PC-9 (cell line): ENCODE data around the gene S100A4. TPM values are rescaled to one million over a fixed set of nuclear protein-coding genes. Genes with fewer than 3 reads are reported as not detected.
"Not testable (repeated sequence)": the region's sequence is repeated elsewhere in the genome, so short reads cannot be mapped to it uniquely, and the experiment has no call there.

ENCODE experiments used
- BruUV-seq: library from RNA; stranded (reverse); fragments of 400-500 nt; replicated peaks from 2 replicates; lab custom pipeline; 2021; lab: Mats Ljungman, UMichigan
- CTCF ChIA-PET: fragments of 300-600 bp; sonication (Branson Sonifier 250); formaldehyde crosslinking; loops from one replicate; lab custom pipeline; 2022; ENCODE audit warnings: antibody characterized with exemption; lab: Charles Lee
- POLR2A ChIA-PET: fragments of 300-600 bp; sonication (Branson Sonifier 250); formaldehyde crosslinking; loops from one replicate; lab custom pipeline; 2022; ENCODE audit warnings: antibody characterized with exemption; ENCODE audit not compliant: unreplicated experiment; lab: Charles Lee
- DNase-seq, 2 experiments: peaks; one replicate each; pipeline versions ENCODE4 v3.0.0 to v3.0.0-alpha.2; 2015 to 2022; ENCODE audit warnings: mixed read lengths in 1 of 2
- H2AFZ ChIP-seq: fragments of 200-600 bp; sonication (generic); 2 replicates; pipeline ENCODE4 v1.8.1; 2017; ENCODE audit warnings: antibody characterized with exemption
- H3F3A ChIP-seq: fragments of 200-600 bp; sonication (generic); 2 replicates; pipeline ENCODE4 v1.8.1; 2017; ENCODE audit warnings: antibody characterized with exemption, mild to moderate bottlenecking, low read depth; ENCODE audit not compliant: insufficient read depth
- H3K27ac ChIP-seq: fragments of 200-600 bp; sonication (generic); 2 replicates; pipeline ENCODE4 v1.6.1; 2016; ENCODE audit warnings: mixed run types
- H3K27me3 ChIP-seq: fragments of 200-600 bp; sonication (generic); 2 replicates; pipeline ENCODE4 v1.6.1; 2016; ENCODE audit warnings: low read depth, mixed run types; ENCODE audit not compliant: insufficient read depth
- H3K36me3 ChIP-seq: fragments of 200-600 bp; sonication (generic); 2 replicates; pipeline ENCODE4 v1.6.1; 2016; ENCODE audit warnings: low read depth, mixed run types
- H3K4me1 ChIP-seq: fragments of 200-600 bp; sonication (generic); replicated peaks from 2 replicates; pipeline ENCODE4 v1.6.1; 2016; ENCODE audit warnings: mixed run types; ENCODE audit not compliant: insufficient read depth
- H3K4me2 ChIP-seq: fragments of 200-600 bp; sonication (generic); 2 replicates; pipeline ENCODE4 v1.6.1; 2017; ENCODE audit warnings: mixed run types
- H3K4me3 ChIP-seq: fragments of 200-600 bp; sonication (generic); 2 replicates; pipeline ENCODE4 v1.6.1; 2016; ENCODE audit warnings: mixed run types
- H3K79me2 ChIP-seq: fragments of 200-600 bp; sonication (generic); 2 replicates; pipeline ENCODE4 v1.6.1; 2017; ENCODE audit warnings: low read depth, mixed run types
- H3K9me2 ChIP-seq: fragments of 200-600 bp; sonication (generic); 2 replicates; pipeline ENCODE4 v1.8.1; 2017; ENCODE audit warnings: mild to moderate bottlenecking; ENCODE audit not compliant: insufficient read depth
- H3K9me3 ChIP-seq: fragments of 200-600 bp; sonication (generic); 2 replicates; pipeline ENCODE4 v1.8.1; 2016; ENCODE audit warnings: low read depth; ENCODE audit not compliant: insufficient read depth
- H4K20me1 ChIP-seq: fragments of 200-600 bp; sonication (generic); 2 replicates; pipeline ENCODE4 v1.8.1; 2017; ENCODE audit not compliant: insufficient read depth
- CTCF ChIP-seq: fragments of 200-600 bp; sonication (generic); conservative IDR thresholded peaks from 2 replicates; pipeline ENCODE4 v1.6.1; 2017; ENCODE audit warnings: mixed run types, antibody characterized with exemption, mild to moderate bottlenecking, moderate library complexity
- EZH2 ChIP-seq: fragments of 200-600 bp; sonication (generic); IDR thresholded peaks from 2 replicates; pipeline ENCODE4 v1.8.0; 2017; ENCODE audit warnings: antibody characterized with exemption, low read depth
- intact Hi-C: fragments of 100-400 bp; cut with micrococcal nuclease; formaldehyde crosslinking; loops from one replicate; pipeline ENCODE4 v1.10.0; 2022; ENCODE audit not compliant: unreplicated experiment
- total RNA-seq: library from RNA; stranded (reverse); gene quantifications from 2 replicates; pipeline ENCODE4 v1.2.3, GENCODE V29; 2021

S100A4 gene
- total RNA-seq, 1 experiment from 2014 or later = 303 TPM

GRCh38 chr1:153526132-153526543, 19.5 kb downstream of the S100A4 start:
- BruUV-seq = no TSS peak
- Histone ChIP-seq H3F3A (peaks cover 27% of the 10 kb centered on the region; the same call in 1 of the 2 replicates), H3K36me3 (no peaks in the 10 kb centered on the region), H3K27me3 (no peaks in the 10 kb centered on the region), H2AFZ (no peak overlapping the region), H4K20me1 (no peaks in the 10 kb centered on the region), H3K9me2 (no peaks in the 10 kb centered on the region), H3K4me3 (no peak overlapping the region), H3K4me2 (no peak overlapping the region), H3K27ac (no peak overlapping the region), H3K79me2 (no peaks in the 10 kb centered on the region), H3K9me3 (no peaks in the 10 kb centered on the region), H3K4me1 (peaks cover 8% of the 10 kb centered on the region)
- intact Hi-C loops = no loop called here
- TF ChIP-seq EZH2 = no peak
- no peak for TF ChIP-seq CTCF
- no peak for DNase-seq
- ChIA-PET CTCF (no interaction called here), POLR2A (interaction anchor here (0.6 kb wide), 1 partner anchor 90 kb away, joined by 3 read pairs; the partner anchor contains the start of gene S100A14)

- no TSS peak for BruUV-seq
Observed at GRCh38 chr1:153525088-153525728, 20.4 kb downstream of the S100A4 start.

GRCh38 chr1:153522353-153523048, 23.1 kb downstream of the S100A4 start:
- H3K4me3 ChIP-seq, H3K36me3 ChIP-seq, H3K4me2 ChIP-seq, H3K9me3 ChIP-seq, H3K27ac ChIP-seq, H2AFZ ChIP-seq, BruUV-seq, H3K79me2 ChIP-seq, H3K27me3 ChIP-seq, CTCF ChIA-PET, intact Hi-C loops, H3K9me2 ChIP-seq, H4K20me1 ChIP-seq, DNase-seq, POLR2A ChIA-PET: not testable (repeated sequence)
- Histone ChIP-seq H3K4me1 (peaks cover 17% of the 10 kb centered on the region), H3F3A (peaks cover 37% of the 10 kb centered on the region)

More at GRCh38 chr1:153525088-153525728, 20.4 kb downstream of the S100A4 start:
- Histone ChIP-seq H3K27ac (no peak overlapping the region), H2AFZ (no peak overlapping the region), H3K4me1 (peaks cover 17% of the 10 kb centered on the region), H3K9me3 (no peaks in the 10 kb centered on the region), H3F3A (peaks cover 30% of the 10 kb centered on the region; the same call in 1 of the 2 replicates), H4K20me1 (no peaks in the 10 kb centered on the region), H3K4me3 (no peak overlapping the region), H3K4me2 (no peak overlapping the region), H3K9me2 (no peaks in the 10 kb centered on the region), H3K27me3 (no peaks in the 10 kb centered on the region), H3K79me2 (no peaks in the 10 kb centered on the region), H3K36me3 (no peaks in the 10 kb centered on the region)
- intact Hi-C loops = no loop called here
- ChIA-PET CTCF (no interaction called here), POLR2A (no interaction called here)
- no peak for TF ChIP-seq CTCF
- no peak for TF ChIP-seq EZH2
- DNase-seq = no peak

- DNase-seq, H3K36me3 ChIP-seq, H3K27ac ChIP-seq, H3K79me2 ChIP-seq, intact Hi-C loops, H4K20me1 ChIP-seq, H3K9me3 ChIP-seq, H3K27me3 ChIP-seq, H2AFZ ChIP-seq, H3K4me3 ChIP-seq, BruUV-seq, H3K9me2 ChIP-seq, H3K4me2 ChIP-seq: not testable (repeated sequence)
- ChIA-PET CTCF (interaction anchor here (0.6 kb wide), 1 partner anchor 12 kb away, joined by 3 read pairs; no protein-coding TSS in a partner anchor), POLR2A (interaction anchor here (0.6 kb wide), 1 partner anchor 10 kb away, joined by 3 read pairs; no protein-coding TSS in a partner anchor)
- Histone ChIP-seq H3K4me1 (peaks cover 16% of the 10 kb centered on the region), H3F3A (peaks cover 44% of the 10 kb centered on the region)
Observed at GRCh38 chr1:153521808-153522207, 23.8 kb downstream of the S100A4 start.
